Measurements from ENCODE around the gene ETS2.

GRCh38 chr21:38869196-38869595 lies 63.5 kb downstream of the ETS2 start:
- TF ChIP-seq CTCF (conservative IDR thresholded peaks at IDR 0.05; ENCODE audit: low read depth, low read length) (no peak), EZH2 (IDR thresholded peaks at IDR 0.05; ENCODE audit: low read length, unreplicated experiment) (no peak)
